Measurements from ENCODE around the gene EPM2A.

GRCh38 chr6:145714731-145715130 is 20.6 kb downstream of the EPM2A start:
- TF ChIP-seq, protein P1, sequence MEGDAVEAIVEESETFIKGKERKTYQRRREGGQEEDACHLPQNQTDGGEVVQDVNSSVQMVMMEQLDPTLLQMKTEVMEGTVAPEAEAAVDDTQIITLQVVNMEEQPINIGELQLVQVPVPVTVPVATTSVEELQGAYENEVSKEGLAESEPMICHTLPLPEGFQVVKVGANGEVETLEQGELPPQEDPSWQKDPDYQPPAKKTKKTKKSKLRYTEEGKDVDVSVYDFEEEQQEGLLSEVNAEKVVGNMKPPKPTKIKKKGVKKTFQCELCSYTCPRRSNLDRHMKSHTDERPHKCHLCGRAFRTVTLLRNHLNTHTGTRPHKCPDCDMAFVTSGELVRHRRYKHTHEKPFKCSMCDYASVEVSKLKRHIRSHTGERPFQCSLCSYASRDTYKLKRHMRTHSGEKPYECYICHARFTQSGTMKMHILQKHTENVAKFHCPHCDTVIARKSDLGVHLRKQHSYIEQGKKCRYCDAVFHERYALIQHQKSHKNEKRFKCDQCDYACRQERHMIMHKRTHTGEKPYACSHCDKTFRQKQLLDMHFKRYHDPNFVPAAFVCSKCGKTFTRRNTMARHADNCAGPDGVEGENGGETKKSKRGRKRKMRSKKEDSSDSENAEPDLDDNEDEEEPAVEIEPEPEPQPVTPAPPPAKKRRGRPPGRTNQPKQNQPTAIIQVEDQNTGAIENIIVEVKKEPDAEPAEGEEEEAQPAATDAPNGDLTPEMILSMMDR (IDR thresholded peaks at IDR 0.05): no peak
- no peak for TF ChIP-seq EZH2phosphoT487 (IDR thresholded peaks at IDR 0.05)
